Nephron progenitor cell (in vitro differentiated cells): ENCODE measurements around the gene KIAA0232.

Source experiments
- DNase-seq: peaks from one replicate; pipeline ENCODE4 v3.0.0; 2021
- H3K27ac Mint-ChIP-seq: 2 replicates; pipeline ENCODE4 v1.8.0; 2021; ENCODE audit warnings: mild to moderate bottlenecking, moderate library complexity, mixed read lengths
- H3K27me3 Mint-ChIP-seq: 2 replicates; pipeline ENCODE4 v1.8.0; 2021; ENCODE audit warnings: mild to moderate bottlenecking, low read depth, mixed read lengths; ENCODE audit not compliant: poor library complexity
- H3K36me3 Mint-ChIP-seq: 2 replicates; pipeline ENCODE4 v1.8.0; 2021; ENCODE audit warnings: low read depth, mixed read lengths
- H3K4me1 Mint-ChIP-seq: 2 replicates; pipeline ENCODE4 v1.8.0; 2021; ENCODE audit warnings: mixed read lengths
- H3K4me3 Mint-ChIP-seq: 2 replicates; pipeline ENCODE4 v1.8.0; 2021; ENCODE audit warnings: mild to moderate bottlenecking, moderate library complexity, mixed read lengths
- H3K9me3 Mint-ChIP-seq: 2 replicates; pipeline ENCODE4 v1.8.0; 2021; ENCODE audit warnings: mild to moderate bottlenecking, moderate library complexity, mixed read lengths
- TF ChIP-seq, protein P1 (sequence below): fragments of 200-600 bp; sonication (generic); IDR thresholded peaks from 2 replicates; pipeline ENCODE4 v1.5.0; 2021; ENCODE audit warnings: antibody characterized with exemption

KIAA0232 gene

DNA sequence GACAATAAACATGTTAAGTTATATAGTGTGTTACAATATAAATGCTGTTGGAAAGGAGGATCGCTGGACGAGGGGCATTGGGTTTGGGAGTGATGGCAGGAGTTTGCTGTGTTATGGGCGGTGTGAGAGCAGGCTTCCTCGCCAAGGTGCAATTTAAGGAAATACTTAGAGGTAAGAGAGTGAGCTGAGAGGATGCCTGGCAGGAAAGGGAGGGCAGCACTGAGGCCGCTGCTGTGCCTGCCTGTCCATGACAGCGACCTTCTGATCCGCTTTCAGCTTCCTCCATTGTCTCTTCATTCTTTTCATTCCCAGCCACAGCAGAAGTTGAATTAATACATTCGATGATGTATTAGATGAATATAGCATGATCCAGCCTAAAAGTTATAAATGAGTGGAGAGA is 85.9 kb downstream of the KIAA0232 start:
- H3K27ac Mint-ChIP-seq: peak overlapping the region; percentile 22
- peaks cover 69% of the 10 kb centered on the region for H3K36me3 Mint-ChIP-seq
- TF ChIP-seq, protein P1, sequence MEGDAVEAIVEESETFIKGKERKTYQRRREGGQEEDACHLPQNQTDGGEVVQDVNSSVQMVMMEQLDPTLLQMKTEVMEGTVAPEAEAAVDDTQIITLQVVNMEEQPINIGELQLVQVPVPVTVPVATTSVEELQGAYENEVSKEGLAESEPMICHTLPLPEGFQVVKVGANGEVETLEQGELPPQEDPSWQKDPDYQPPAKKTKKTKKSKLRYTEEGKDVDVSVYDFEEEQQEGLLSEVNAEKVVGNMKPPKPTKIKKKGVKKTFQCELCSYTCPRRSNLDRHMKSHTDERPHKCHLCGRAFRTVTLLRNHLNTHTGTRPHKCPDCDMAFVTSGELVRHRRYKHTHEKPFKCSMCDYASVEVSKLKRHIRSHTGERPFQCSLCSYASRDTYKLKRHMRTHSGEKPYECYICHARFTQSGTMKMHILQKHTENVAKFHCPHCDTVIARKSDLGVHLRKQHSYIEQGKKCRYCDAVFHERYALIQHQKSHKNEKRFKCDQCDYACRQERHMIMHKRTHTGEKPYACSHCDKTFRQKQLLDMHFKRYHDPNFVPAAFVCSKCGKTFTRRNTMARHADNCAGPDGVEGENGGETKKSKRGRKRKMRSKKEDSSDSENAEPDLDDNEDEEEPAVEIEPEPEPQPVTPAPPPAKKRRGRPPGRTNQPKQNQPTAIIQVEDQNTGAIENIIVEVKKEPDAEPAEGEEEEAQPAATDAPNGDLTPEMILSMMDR: no peak
- H3K4me3 Mint-ChIP-seq: no peak overlapping the region
- no peaks in the 10 kb centered on the region for H3K27me3 Mint-ChIP-seq
- H3K9me3 Mint-ChIP-seq: no peaks in the 10 kb centered on the region
- no peaks in the 10 kb centered on the region for H3K4me1 Mint-ChIP-seq
- DNase-seq: no peak

DNA sequence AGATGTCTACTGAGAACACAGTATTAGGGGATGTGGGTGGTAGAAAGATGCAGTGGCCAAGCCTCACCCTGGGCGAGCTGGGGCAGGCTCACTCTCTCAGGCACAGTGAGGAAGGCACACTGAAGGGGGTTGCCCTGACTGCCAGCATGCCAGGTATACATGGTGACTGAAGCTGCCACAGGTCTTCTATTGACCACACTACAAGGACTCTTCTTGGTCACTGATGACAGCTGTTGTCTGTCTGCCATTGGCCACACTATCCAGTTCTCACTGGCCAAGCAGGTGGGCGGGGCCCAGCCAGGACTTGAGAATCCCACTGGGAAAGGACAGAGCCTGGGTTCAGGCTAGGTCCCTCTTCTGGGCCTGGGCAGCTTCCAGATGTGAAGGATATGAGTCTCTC is 87.4 kb downstream of the KIAA0232 start:
- Mint-ChIP-seq H3K36me3 (peaks cover 58% of the 10 kb centered on the region), H3K27me3 (peaks cover 3% of the 10 kb centered on the region), H3K9me3 (no peaks in the 10 kb centered on the region), H3K4me3 (no peak overlapping the region), H3K4me1 (no peaks in the 10 kb centered on the region), H3K27ac (no peak overlapping the region)
- no peak for DNase-seq
- TF ChIP-seq, protein P1: no peak

- no peak overlapping the region for H3K4me3 Mint-ChIP-seq
- no peak for DNase-seq
- peaks cover 3% of the 10 kb centered on the region for H3K27me3 Mint-ChIP-seq
- TF ChIP-seq, protein P1: no peak
- no peak overlapping the region for H3K27ac Mint-ChIP-seq
- no peaks in the 10 kb centered on the region for H3K9me3 Mint-ChIP-seq
- no peaks in the 10 kb centered on the region for H3K4me1 Mint-ChIP-seq
- H3K36me3 Mint-ChIP-seq: peaks cover 51% of the 10 kb centered on the region
These were observed 90.8 kb downstream of the KIAA0232 start for GRCh38 chr4:6873291-6873690.

DNA sequence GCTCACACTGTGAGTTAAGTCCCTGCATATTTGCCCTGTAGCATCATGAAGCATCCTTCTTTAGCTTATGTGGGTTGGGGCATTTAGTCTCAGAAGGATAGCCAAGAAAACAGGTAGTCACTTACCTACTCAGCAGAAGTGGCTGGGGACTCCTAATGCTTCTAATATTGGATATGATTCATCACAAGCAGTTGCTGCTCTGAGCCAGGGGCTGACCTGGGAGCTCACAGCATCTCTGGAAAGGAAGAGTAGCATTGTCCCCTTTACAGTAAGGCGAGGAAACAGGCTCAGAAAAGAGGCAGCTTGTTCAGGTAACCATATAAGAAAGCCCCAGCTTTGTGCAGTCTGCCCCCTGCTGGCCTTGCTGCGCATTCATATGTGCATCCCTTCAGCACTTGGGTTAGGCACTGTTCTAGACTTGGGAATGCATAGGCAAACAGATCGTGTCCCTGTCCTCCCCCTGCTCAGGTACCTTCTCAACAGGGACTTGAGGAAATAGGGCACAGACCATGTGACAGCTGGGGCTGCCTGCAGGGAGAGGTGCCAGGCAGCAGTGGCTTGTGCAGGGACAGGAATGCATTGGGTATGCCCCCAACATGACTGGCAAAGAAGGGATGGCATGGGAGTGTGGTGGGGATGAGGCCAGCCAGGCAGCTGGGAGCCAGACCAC is 91.4 kb downstream of the KIAA0232 start:
- TF ChIP-seq, protein P1: peak; percentile 69
- Mint-ChIP-seq H3K4me3 (no peak overlapping the region), H3K27ac (no peak overlapping the region), H3K27me3 (peaks cover 3% of the 10 kb centered on the region), H3K36me3 (peaks cover 51% of the 10 kb centered on the region), H3K4me1 (no peaks in the 10 kb centered on the region), H3K9me3 (no peaks in the 10 kb centered on the region)
- peak; percentile 74 for DNase-seq

DNA sequence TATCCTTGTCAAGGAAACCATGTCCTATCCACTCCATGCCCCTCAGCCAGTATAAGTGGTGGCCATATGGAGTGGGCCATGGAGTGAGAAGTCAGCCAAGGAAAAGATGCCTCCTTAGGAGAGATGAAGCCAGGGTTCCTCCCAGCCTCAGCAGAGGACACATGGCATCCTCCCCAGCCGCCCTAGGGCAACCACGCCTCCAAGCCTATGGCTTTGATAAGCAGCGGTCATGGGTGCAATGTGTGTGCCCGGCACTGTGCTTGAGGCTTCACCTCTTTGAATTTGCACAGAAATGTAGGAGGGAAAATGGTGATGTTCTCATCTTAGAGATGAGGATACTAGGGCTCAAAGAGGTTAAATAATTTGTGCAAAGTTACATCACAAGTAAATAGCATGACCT is 92.5 kb downstream of the KIAA0232 start:
- no peak overlapping the region for H3K4me3 Mint-ChIP-seq
- peaks cover 3% of the 10 kb centered on the region for H3K27me3 Mint-ChIP-seq
- H3K9me3 Mint-ChIP-seq: no peaks in the 10 kb centered on the region
- no peak overlapping the region for H3K27ac Mint-ChIP-seq
- H3K4me1 Mint-ChIP-seq: no peaks in the 10 kb centered on the region
- TF ChIP-seq, protein P1: no peak
- H3K36me3 Mint-ChIP-seq: peaks cover 54% of the 10 kb centered on the region
- DNase-seq: no peak

- DNase-seq: no peak
- TF ChIP-seq, protein P1: no peak
- Mint-ChIP-seq H3K27me3 (peaks cover 3% of the 10 kb centered on the region), H3K9me3 (no peaks in the 10 kb centered on the region), H3K4me3 (no peak overlapping the region), H3K36me3 (peaks cover 57% of the 10 kb centered on the region), H3K4me1 (no peaks in the 10 kb centered on the region), H3K27ac (no peak overlapping the region)
These were observed 92.9 kb downstream of the KIAA0232 start for GRCh38 chr4:6875431-6875831.
